ENCODE data around the gene RAB44. TPM values are rescaled to one million over a fixed set of nuclear protein-coding genes. Genes with fewer than 3 reads are reported as not detected.
A peak's percentile ranks its signal among the peaks of the same experiment; 100 is the strongest.

The RAB44 gene
- total and polyA plus RNA-seq, 8 donors = 0.15 to 2.5 (median 0.23) TPM; not detected in 3

- Histone ChIP-seq H3K9me3 (no peaks in the 10 kb centered on the region), H3K4me3 (no peak overlapping the region), H3K36me3 (peaks cover 40 to 48% (median 46%) of the 10 kb centered on the region in 4 donors), H3K27ac (no peak overlapping the region), H3K27me3 (no peaks in the 10 kb centered on the region), H3K4me1 (peaks cover 5 to 47% (median 26%) of the 10 kb centered on the region in 4 donors)
- intact Hi-C loops (cut with DNase I; ENCODE audit: low total_unique reads) = loop anchor here (5.0 kb wide), 1 partner anchor 66 kb away; no protein-coding TSS in a partner anchor
- 89 to 94% (median 90%) methylated on average over 6 of the region's 6 CpGs for WGBS, 5 donors
- no peak for TF ChIP-seq EP300 (IDR thresholded peaks at IDR 0.05)
- TF ChIP-seq POLR2AphosphoS5 (IDR thresholded peaks at IDR 0.05) = peak in 1 of 3 donors; percentile 1
- DNase-seq = no peak
Observed at GRCh38 chr6:36688063-36688738, 9.4 kb upstream of the RAB44 start.

GRCh38 chr6:36688739-36689075 is 8.9 kb upstream of the RAB44 start:
- Histone ChIP-seq H3K4me3 (no peak overlapping the region), H3K36me3 (peaks cover 35 to 43% (median 42%) of the 10 kb centered on the region in 4 donors), H3K9me3 (no peaks in the 10 kb centered on the region), H3K27ac (no peak overlapping the region), H3K4me1 (peaks cover 0 to 44% (median 22%) of the 10 kb centered on the region in 4 donors), H3K27me3 (no peaks in the 10 kb centered on the region)
- TF ChIP-seq EP300 (IDR thresholded peaks at IDR 0.05) = no peak
- intact Hi-C loops (cut with DNase I; ENCODE audit: low total_unique reads) = loop anchor here (5.0 kb wide), 1 partner anchor 66 kb away; no protein-coding TSS in a partner anchor
- WGBS, 5 donors = 67 to 90% (median 87%) methylated on average over 5 of the region's 5 CpGs
- no peak for DNase-seq

GRCh38 chr6:36691011-36691410 is 6.6 kb upstream of the RAB44 start:
- Histone ChIP-seq H3K27me3 (no peaks in the 10 kb centered on the region), H3K9me3 (no peaks in the 10 kb centered on the region), H3K36me3 (peaks cover 12 to 20% (median 19%) of the 10 kb centered on the region in 4 donors), H3K4me1 (peaks cover 0 to 22% (median 12%) of the 10 kb centered on the region in 4 donors), H3K4me3 (no peak overlapping the region), H3K27ac (no peak overlapping the region)
- intact Hi-C loops (cut with DNase I; ENCODE audit: low total_unique reads) = no loop called here
- TF ChIP-seq EP300 (IDR thresholded peaks at IDR 0.05) (no peak), POLR2A (IDR thresholded peaks at IDR 0.05) (no peak), POLR2AphosphoS5 (IDR thresholded peaks at IDR 0.05) (no peak), CTCF (IDR thresholded peaks at IDR 0.05) (no peak)
- no peak for DNase-seq
- 89 to 94% (median 93%) methylated on average over 4 of the region's 4 CpGs for WGBS, 5 donors

DNA sequence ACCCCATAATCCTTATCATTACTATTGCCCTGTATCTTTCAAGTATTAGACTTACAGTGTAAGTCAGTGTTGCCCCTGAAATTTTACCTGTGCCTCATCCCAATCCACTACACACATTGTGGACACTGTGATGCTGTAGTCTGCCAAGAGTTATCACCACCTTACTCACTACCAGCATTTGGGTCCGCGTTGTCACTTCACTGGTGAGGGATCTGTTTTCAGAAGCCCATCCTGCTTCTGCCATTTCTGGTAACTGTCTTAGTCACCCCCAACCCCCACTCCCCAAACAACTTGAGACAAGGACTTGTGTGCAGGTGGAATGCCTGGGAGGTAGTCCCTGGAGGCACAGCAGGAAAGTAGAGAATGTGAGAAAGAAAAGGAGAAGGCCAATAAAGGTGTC is 6.0 kb upstream of the RAB44 start:
- TF ChIP-seq EP300 (IDR thresholded peaks at IDR 0.05) (no peak), POLR2A (IDR thresholded peaks at IDR 0.05) (no peak)
- WGBS, 5 donors = 96 to 100% (median 98%) methylated on average over 2 of the region's 2 CpGs
- DNase-seq = no peak
- intact Hi-C loops (cut with DNase I; ENCODE audit: low total_unique reads) = no loop called here
- Histone ChIP-seq H3K9me3 (no peaks in the 10 kb centered on the region), H3K4me3 (no peak overlapping the region), H3K4me1 (peaks cover 0 to 16% (median 12%) of the 10 kb centered on the region in 4 donors), H3K27ac (no peak overlapping the region), H3K27me3 (no peaks in the 10 kb centered on the region), H3K36me3 (peaks cover 6 to 14% (median 12%) of the 10 kb centered on the region in 4 donors)

- TF ChIP-seq POLR2A (IDR thresholded peaks at IDR 0.05) (no peak), CTCF (IDR thresholded peaks at IDR 0.05) (no peak), POLR2AphosphoS5 (IDR thresholded peaks at IDR 0.05) (no peak), EP300 (IDR thresholded peaks at IDR 0.05) (no peak)
- Histone ChIP-seq H3K27ac (no peak overlapping the region), H3K4me3 (no peak overlapping the region), H3K36me3 (peaks cover 0 to 8% (median 6%) of the 10 kb centered on the region in 4 donors), H3K9me3 (no peaks in the 10 kb centered on the region), H3K27me3 (no peaks in the 10 kb centered on the region), H3K4me1 (peaks cover 0 to 16% (median 12%) of the 10 kb centered on the region in 4 donors)
- DNase-seq = peak; percentile 26 to 43
- intact Hi-C loops (cut with DNase I; ENCODE audit: low total_unique reads) = no loop called here
- 57 to 78% (median 65%) methylated on average over 3 of the region's 3 CpGs for whole genome bisulfite sequencing, 5 donors
Observed at GRCh38 chr6:36692220-36692619, 5.4 kb upstream of the RAB44 start.

Measured in stomach (tissue), 9 donors.